ENCODE data around the gene GAL.

GRCh38 chr11:68692115-68692514 is 7.8 kb downstream of the GAL start:
- TF ChIP-seq CTCF (IDR thresholded peaks at IDR 0.05) (no peak), POLR2A (IDR thresholded peaks at IDR 0.05) (no peak), POLR2AphosphoS5 (IDR thresholded peaks at IDR 0.05) (no peak), EP300 (IDR thresholded peaks at IDR 0.05) (no peak)

Data from suprapubic skin (tissue), 4 donors.